HepG2 (cell line): Measurements from ENCODE around the gene THADA. TPM values are rescaled to one million over a fixed set of nuclear protein-coding genes. Genes with fewer than 3 reads are reported as not detected.
A peak's percentile ranks its signal among the peaks of the same experiment; 100 is the strongest.

Experiments
- JARID2 ChIP-seq: sonication (generic); formaldehyde crosslinking; IDR thresholded peaks from 2 replicates; pipeline ENCODE4 v1.8.1; 2023; ENCODE audit warnings: missing genetic modification reagents, inconsistent platforms; ENCODE audit not compliant: insufficient replicate concordance
- MAF1 ChIP-seq: sonication (generic); formaldehyde crosslinking; IDR thresholded peaks from 2 replicates; pipeline ENCODE4 v1.5.0; 2020; ENCODE audit warnings: missing genetic modification reagents, borderline replicate concordance
- SSRP1 ChIP-seq: IDR thresholded peaks from 2 replicates; pipeline ENCODE4 v1.6.1; 2016; ENCODE audit warnings: control low read depth
- ZMYM3 ChIP-seq: sonication (generic); formaldehyde crosslinking; IDR thresholded peaks from 2 replicates; pipeline ENCODE4 v1.5.1; 2020; ENCODE audit warnings: mild to moderate bottlenecking, missing genetic modification reagents
- polyA plus RNA-seq, 8 experiments: library from polyadenylated mRNA; depleted of rRNA in 3 of 8; stranded (reverse) in 7 of 8; unstranded in 1 of 8; fragments of >200 nt; fragmentation: Illumina TruSeq in 4 of 8; extraction: Trizol in 4 of 8; gene quantifications; 2 replicates each; pipeline versions ENCODE4 v1.2.1 to v1.2.3, GENCODE V29; 2011 to 2016; ENCODE audit warnings: low read depth in 4 of 8, missing spikeins in 1 of 8, mixed read lengths in 1 of 8; ENCODE audit not compliant: insufficient read depth in 1 of 8
- total RNA-seq, 5 experiments: library from RNA; depleted of rRNA; stranded (reverse); fragments of >200 nt; fragmentation: Illumina TruSeq; extraction: Trizol; gene quantifications; 2 replicates each; pipeline ENCODE4 v1.2.3, GENCODE V29; 2016; ENCODE audit warnings: low read depth in 1 of 5
- TF ChIP-seq, protein P1 (sequence below): sonication (generic); formaldehyde crosslinking; IDR thresholded peaks from 2 replicates; pipeline ENCODE4 v1.4.0; 2020; ENCODE audit warnings: missing genetic modification reagents
- TF ChIP-seq, protein P2 (sequence below): sonication (generic); formaldehyde crosslinking; IDR thresholded peaks from 2 replicates; pipeline ENCODE4 v1.4.0; 2020; ENCODE audit warnings: missing genetic modification reagents, borderline replicate concordance
- TF ChIP-seq, protein P3 (sequence below), 2 experiments: sonication (generic) in 1 of 2; formaldehyde crosslinking in 1 of 2; IDR thresholded peaks; 2 replicates each; pipeline versions ENCODE4 v1.5.1 to v1.6.1; 2011 to 2020; ENCODE audit warnings: borderline replicate concordance in 1 of 2, low read depth in 1 of 2, low read length in 1 of 2, mild to moderate bottlenecking in 1 of 2, missing genetic modification reagents in 1 of 2, moderate library complexity in 1 of 2
- TF ChIP-seq, protein P4 (sequence below): sonication (generic); formaldehyde crosslinking; IDR thresholded peaks from 2 replicates; pipeline ENCODE4 v1.5.0; 2020; ENCODE audit warnings: missing genetic modification reagents
- TF ChIP-seq, protein P5 (sequence below): sonication (generic); formaldehyde crosslinking; IDR thresholded peaks from 2 replicates; pipeline ENCODE4 v1.4.0; 2020; ENCODE audit warnings: low read depth, mild to moderate bottlenecking, missing genetic modification reagents

The THADA gene
- total and polyA plus RNA-seq, 2 of the 13 experiments (the other 11 are each of a cell fraction or from before 2014, with no cell fraction given) = 12.7 to 21.7 TPM

DNA sequence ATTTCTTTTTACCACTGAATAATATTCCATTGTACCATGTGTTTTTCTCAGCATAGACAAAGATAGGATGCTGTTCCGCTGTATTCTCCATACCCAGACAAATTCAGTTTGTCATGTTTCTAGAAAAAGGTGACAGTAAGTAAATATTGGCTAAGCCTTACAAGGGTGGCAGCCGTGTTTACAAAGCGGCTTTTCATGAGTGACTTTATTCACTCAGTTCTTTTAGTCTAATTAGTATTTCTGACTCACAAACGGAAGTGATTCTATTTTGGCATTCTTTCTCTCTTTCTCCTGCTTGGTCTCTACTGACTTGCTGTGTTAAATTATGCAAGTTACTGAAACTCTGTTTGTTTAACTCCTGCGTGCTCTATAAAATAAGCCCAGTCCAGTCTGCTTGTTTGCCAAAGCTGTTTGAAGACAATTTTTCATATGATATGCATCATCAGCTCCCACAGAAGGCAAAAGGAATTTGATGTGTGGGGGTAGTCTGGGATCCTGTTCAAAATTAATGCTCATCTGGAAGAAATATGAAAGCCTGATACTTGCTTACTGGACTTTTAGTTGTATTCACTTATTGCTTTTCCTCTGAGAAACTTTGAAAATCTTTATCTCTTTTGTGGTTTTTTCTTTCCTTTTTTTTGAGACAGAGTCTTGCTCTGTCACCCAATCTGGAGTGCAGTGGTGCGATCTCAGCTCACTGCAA lies 38.9 kb upstream of the THADA start (continued):
- TF ChIP-seq, protein P1, sequence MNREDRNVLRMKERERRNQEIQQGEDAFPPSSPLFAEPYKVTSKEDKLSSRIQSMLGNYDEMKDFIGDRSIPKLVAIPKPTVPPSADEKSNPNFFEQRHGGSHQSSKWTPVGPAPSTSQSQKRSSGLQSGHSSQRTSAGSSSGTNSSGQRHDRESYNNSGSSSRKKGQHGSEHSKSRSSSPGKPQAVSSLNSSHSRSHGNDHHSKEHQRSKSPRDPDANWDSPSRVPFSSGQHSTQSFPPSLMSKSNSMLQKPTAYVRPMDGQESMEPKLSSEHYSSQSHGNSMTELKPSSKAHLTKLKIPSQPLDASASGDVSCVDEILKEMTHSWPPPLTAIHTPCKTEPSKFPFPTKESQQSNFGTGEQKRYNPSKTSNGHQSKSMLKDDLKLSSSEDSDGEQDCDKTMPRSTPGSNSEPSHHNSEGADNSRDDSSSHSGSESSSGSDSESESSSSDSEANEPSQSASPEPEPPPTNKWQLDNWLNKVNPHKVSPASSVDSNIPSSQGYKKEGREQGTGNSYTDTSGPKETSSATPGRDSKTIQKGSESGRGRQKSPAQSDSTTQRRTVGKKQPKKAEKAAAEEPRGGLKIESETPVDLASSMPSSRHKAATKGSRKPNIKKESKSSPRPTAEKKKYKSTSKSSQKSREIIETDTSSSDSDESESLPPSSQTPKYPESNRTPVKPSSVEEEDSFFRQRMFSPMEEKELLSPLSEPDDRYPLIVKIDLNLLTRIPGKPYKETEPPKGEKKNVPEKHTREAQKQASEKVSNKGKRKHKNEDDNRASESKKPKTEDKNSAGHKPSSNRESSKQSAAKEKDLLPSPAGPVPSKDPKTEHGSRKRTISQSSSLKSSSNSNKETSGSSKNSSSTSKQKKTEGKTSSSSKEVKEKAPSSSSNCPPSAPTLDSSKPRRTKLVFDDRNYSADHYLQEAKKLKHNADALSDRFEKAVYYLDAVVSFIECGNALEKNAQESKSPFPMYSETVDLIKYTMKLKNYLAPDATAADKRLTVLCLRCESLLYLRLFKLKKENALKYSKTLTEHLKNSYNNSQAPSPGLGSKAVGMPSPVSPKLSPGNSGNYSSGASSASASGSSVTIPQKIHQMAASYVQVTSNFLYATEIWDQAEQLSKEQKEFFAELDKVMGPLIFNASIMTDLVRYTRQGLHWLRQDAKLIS = no peak
- TF ChIP-seq, protein P2, sequence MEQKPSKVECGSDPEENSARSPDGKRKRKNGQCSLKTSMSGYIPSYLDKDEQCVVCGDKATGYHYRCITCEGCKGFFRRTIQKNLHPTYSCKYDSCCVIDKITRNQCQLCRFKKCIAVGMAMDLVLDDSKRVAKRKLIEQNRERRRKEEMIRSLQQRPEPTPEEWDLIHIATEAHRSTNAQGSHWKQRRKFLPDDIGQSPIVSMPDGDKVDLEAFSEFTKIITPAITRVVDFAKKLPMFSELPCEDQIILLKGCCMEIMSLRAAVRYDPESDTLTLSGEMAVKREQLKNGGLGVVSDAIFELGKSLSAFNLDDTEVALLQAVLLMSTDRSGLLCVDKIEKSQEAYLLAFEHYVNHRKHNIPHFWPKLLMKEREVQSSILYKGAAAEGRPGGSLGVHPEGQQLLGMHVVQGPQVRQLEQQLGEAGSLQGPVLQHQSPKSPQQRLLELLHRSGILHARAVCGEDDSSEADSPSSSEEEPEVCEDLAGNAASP (CRISPR knock-in tag) = 0 out of 2 replicates have a peak, but pooled peaks have one; percentile 49
- TF ChIP-seq MAF1 (CRISPR knock-in tag) = no peak
- TF ChIP-seq, protein P3, sequence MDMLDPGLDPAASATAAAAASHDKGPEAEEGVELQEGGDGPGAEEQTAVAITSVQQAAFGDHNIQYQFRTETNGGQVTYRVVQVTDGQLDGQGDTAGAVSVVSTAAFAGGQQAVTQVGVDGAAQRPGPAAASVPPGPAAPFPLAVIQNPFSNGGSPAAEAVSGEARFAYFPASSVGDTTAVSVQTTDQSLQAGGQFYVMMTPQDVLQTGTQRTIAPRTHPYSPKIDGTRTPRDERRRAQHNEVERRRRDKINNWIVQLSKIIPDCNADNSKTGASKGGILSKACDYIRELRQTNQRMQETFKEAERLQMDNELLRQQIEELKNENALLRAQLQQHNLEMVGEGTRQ (IDR thresholded peaks at IDR 0.05; ENCODE audit: low read depth, low read length) = no peak
- TF ChIP-seq, protein P3 (CRISPR knock-in tag; IDR thresholded peaks at IDR 0.05; ENCODE audit: borderline replicate concordance) = peak; percentile 38; the same call in 1 of the 2 replicates
- TF ChIP-seq ZMYM3 (CRISPR knock-in tag) = no peak
- TF ChIP-seq, protein P4, sequence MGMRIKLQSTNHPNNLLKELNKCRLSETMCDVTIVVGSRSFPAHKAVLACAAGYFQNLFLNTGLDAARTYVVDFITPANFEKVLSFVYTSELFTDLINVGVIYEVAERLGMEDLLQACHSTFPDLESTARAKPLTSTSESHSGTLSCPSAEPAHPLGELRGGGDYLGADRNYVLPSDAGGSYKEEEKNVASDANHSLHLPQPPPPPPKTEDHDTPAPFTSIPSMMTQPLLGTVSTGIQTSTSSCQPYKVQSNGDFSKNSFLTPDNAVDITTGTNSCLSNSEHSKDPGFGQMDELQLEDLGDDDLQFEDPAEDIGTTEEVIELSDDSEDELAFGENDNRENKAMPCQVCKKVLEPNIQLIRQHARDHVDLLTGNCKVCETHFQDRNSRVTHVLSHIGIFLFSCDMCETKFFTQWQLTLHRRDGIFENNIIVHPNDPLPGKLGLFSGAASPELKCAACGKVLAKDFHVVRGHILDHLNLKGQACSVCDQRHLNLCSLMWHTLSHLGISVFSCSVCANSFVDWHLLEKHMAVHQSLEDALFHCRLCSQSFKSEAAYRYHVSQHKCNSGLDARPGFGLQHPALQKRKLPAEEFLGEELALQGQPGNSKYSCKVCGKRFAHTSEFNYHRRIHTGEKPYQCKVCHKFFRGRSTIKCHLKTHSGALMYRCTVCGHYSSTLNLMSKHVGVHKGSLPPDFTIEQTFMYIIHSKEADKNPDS (CRISPR knock-in tag) = no peak
- peak; percentile 57 for TF ChIP-seq JARID2 (CRISPR knock-in tag)
- 0 out of 2 replicates have a peak, but pooled peaks have one; percentile 28 for TF ChIP-seq SSRP1 (CRISPR knock-in tag)
- TF ChIP-seq, protein P5, sequence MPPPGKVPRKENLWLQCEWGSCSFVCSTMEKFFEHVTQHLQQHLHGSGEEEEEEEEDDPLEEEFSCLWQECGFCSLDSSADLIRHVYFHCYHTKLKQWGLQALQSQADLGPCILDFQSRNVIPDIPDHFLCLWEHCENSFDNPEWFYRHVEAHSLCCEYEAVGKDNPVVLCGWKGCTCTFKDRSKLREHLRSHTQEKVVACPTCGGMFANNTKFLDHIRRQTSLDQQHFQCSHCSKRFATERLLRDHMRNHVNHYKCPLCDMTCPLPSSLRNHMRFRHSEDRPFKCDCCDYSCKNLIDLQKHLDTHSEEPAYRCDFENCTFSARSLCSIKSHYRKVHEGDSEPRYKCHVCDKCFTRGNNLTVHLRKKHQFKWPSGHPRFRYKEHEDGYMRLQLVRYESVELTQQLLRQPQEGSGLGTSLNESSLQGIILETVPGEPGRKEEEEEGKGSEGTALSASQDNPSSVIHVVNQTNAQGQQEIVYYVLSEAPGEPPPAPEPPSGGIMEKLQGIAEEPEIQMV = no peak
